Caco-2 (cell line): Measurements from ENCODE around the gene CDC42BPA. TPM values are rescaled to one million over a fixed set of nuclear protein-coding genes. Genes with fewer than 3 reads are reported as not detected.

Experiments
- BruUV-seq: library from RNA; stranded (reverse); fragments of 400-500 nt; replicated peaks from 2 replicates; lab custom pipeline; 2021; lab: Mats Ljungman, UMichigan
- CTCF ChIA-PET: fragments of 300-600 bp; sonication (Branson Sonifier 250); formaldehyde crosslinking; loops from one replicate; lab custom pipeline; 2022; ENCODE audit warnings: antibody characterized with exemption; lab: Charles Lee
- POLR2A ChIA-PET: fragments of 300-600 bp; sonication (Branson Sonifier 250); formaldehyde crosslinking; loops from one replicate; lab custom pipeline; 2022; ENCODE audit warnings: antibody characterized with exemption; lab: Charles Lee
- DNase-seq, 2 experiments: peaks; one replicate each; pipeline versions ENCODE4 v3.0.0 to v3.0.0-alpha.2; 2020 to 2022
- H3K27me3 ChIP-seq: replicated peaks from 2 replicates; pipeline ENCODE4 v1.6.0; 2011; ENCODE audit warnings: low read length; ENCODE audit not compliant: control insufficient read depth, insufficient read depth
- H3K36me3 ChIP-seq: 2 replicates; pipeline ENCODE4 v1.5.1; 2011; ENCODE audit warnings: low read length; ENCODE audit not compliant: control insufficient read depth, insufficient read depth
- H3K4me1 ChIP-seq: fragments of 250-450 bp; sonication (Bioruptor Pico); 2 replicates; pipeline ENCODE4 v1.5.1; 2020; ENCODE audit warnings: mild to moderate bottlenecking
- H3K4me3 ChIP-seq: 2 replicates; pipeline ENCODE4 v1.5.1; 2011; ENCODE audit warnings: low read depth, mild to moderate bottlenecking, control low read depth, low read length
- H3K9me3 ChIP-seq: fragments of 250-450 bp; sonication (Bioruptor Pico); 2 replicates; pipeline ENCODE4 v1.5.1; 2020; ENCODE audit warnings: mild to moderate bottlenecking, moderate library complexity
- H3K27ac Mint-ChIP-seq: one replicate; pipeline ENCODE4 v1.8.0; 2022; ENCODE audit warnings: mixed read lengths; ENCODE audit not compliant: unreplicated experiment
- H3K27me3 Mint-ChIP-seq: one replicate; pipeline ENCODE4 v1.8.0; 2022; ENCODE audit warnings: mixed read lengths; ENCODE audit not compliant: insufficient read depth, unreplicated experiment
- H3K36me3 Mint-ChIP-seq: one replicate; pipeline ENCODE4 v1.8.0; 2022; ENCODE audit warnings: mild to moderate bottlenecking, mixed read lengths; ENCODE audit not compliant: insufficient read depth, unreplicated experiment
- H3K4me1 Mint-ChIP-seq: one replicate; pipeline ENCODE4 v1.8.0; 2022; ENCODE audit warnings: low read depth, mixed read lengths; ENCODE audit not compliant: unreplicated experiment
- H3K4me3 Mint-ChIP-seq: one replicate; pipeline ENCODE4 v1.8.0; 2022; ENCODE audit warnings: mild to moderate bottlenecking, moderate library complexity, mixed read lengths; ENCODE audit not compliant: unreplicated experiment
- H3K9me3 Mint-ChIP-seq: one replicate; pipeline ENCODE4 v1.8.0; 2022; ENCODE audit warnings: mixed read lengths; ENCODE audit not compliant: unreplicated experiment
- CTCF ChIP-seq, 2 experiments: fragments of 200-600 bp in 1 of 2; IDR thresholded peaks; 1 replicate in 1 of 2; 2 replicates in 1 of 2; pipeline versions ENCODE4 v1.5.1 to v1.8.0; 2011 to 2022; ENCODE audit warnings: antibody characterized with exemption in 1 of 2, control low read depth in 1 of 2, inconsistent platforms in 1 of 2, low read depth in 1 of 2, low read length in 1 of 2, mild to moderate bottlenecking in 1 of 2, moderate library complexity in 1 of 2; ENCODE audit not compliant: insufficient read depth in 1 of 2, severe bottlenecking in 1 of 2, unreplicated experiment in 1 of 2
- intact Hi-C: fragments of 100-400 bp; cut with micrococcal nuclease; formaldehyde crosslinking; loops from one replicate; pipeline ENCODE4 v1.10.0; 2022; ENCODE audit not compliant: unreplicated experiment
- total RNA-seq: library from RNA; stranded (reverse); gene quantifications from 2 replicates; pipeline ENCODE4 v1.2.3, GENCODE V29; 2022

The CDC42BPA gene
- total RNA-seq, 1 experiment from 2014 or later = 38.3 TPM

- Mint-ChIP-seq H3K27me3 (no peaks in the 10 kb centered on the region), H3K4me3 (no peak overlapping the region), H3K9me3 (peaks cover 24% of the 10 kb centered on the region), H3K27ac (no peak overlapping the region), H3K36me3 (peaks cover 16% of the 10 kb centered on the region), H3K4me1 (peaks cover 9% of the 10 kb centered on the region)
- Histone ChIP-seq H3K9me3 (no peaks in the 10 kb centered on the region; the same call in 1 of the 2 replicates), H3K4me1 (no peaks in the 10 kb centered on the region), H3K36me3 (no peaks in the 10 kb centered on the region), H3K4me3 (no peak overlapping the region), H3K27me3 (no peaks in the 10 kb centered on the region)
- no peak for TF ChIP-seq CTCF (IDR thresholded peaks at IDR 0.05; ENCODE audit: insufficient read depth in 1 of 2, low read depth in 1 of 2, low read length in 1 of 2, severe bottlenecking in 1 of 2, unreplicated experiment in 1 of 2)
- POLR2A ChIA-PET = interaction anchor here (0.7 kb wide), 1 partner anchor 229 kb away, joined by 3 read pairs; no protein-coding TSS in a partner anchor
- peak in 1 of 2 experiments; percentile 71 for DNase-seq
- CTCF ChIA-PET = no interaction called here
- intact Hi-C loops = no loop called here
- no TSS peak for BruUV-seq
These were observed 44.7 kb downstream of the CDC42BPA start for GRCh38 chr1:227273557-227273956.

DNA sequence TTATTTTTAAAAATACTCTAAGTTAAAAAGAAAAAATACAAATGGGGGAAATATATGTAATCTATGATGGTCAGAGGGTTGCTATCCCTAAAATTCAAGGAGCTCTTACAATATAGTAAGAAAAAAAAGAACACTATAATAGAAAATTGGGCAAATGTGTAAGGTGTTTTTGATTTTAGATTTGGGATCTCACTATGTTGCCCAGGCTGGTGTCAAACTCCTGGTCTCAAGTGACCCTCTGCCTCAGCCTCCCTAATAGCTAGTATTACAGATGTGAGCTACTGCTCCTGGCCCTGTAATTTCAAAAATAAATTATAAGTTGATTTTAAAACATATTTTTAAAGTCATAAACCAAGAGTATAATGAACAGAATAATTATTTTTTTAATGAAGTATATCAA is 45.9 kb downstream of the CDC42BPA start:
- Mint-ChIP-seq H3K9me3 (peaks cover 24% of the 10 kb centered on the region), H3K4me3 (no peak overlapping the region), H3K4me1 (peaks cover 9% of the 10 kb centered on the region), H3K27me3 (no peaks in the 10 kb centered on the region), H3K36me3 (peaks cover 16% of the 10 kb centered on the region), H3K27ac (no peak overlapping the region)
- no peak for DNase-seq
- no peaks in the 10 kb centered on the region for H3K36me3 ChIP-seq
- ChIA-PET POLR2A (no interaction called here), CTCF (no interaction called here)
- intact Hi-C loops = no loop called here
- H3K4me3 ChIP-seq = no peak overlapping the region
- no peaks in the 10 kb centered on the region for H3K4me1 ChIP-seq
- no peak for TF ChIP-seq CTCF (IDR thresholded peaks at IDR 0.05; ENCODE audit: insufficient read depth in 1 of 2, low read depth in 1 of 2, low read length in 1 of 2, severe bottlenecking in 1 of 2, unreplicated experiment in 1 of 2)
- BruUV-seq = no TSS peak
- H3K27me3 ChIP-seq = no peaks in the 10 kb centered on the region
- no peaks in the 10 kb centered on the region; the same call in 1 of the 2 replicates for H3K9me3 ChIP-seq

DNA sequence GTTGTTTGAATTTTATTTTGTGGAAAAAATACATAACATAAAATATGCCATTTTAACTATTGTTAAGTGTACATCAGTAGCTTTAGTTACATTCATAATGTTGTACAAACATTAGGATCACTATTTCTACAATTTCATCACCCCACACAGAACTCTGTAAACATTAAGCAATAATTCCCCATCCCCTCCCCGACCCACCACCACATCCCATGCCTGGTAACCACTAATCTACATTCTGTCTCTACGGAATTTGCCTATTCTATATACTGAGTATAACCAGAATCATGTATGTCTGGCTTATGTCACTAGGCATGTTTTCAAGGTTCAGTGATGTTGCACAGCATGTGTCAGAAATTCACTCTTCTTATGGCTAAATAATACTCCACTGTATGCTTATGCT is 47.7 kb downstream of the CDC42BPA start:
- intact Hi-C loops = no loop called here
- no peak for DNase-seq
- no peak for TF ChIP-seq CTCF (IDR thresholded peaks at IDR 0.05; ENCODE audit: insufficient read depth in 1 of 2, low read depth in 1 of 2, low read length in 1 of 2, severe bottlenecking in 1 of 2, unreplicated experiment in 1 of 2)
- H3K9me3 Mint-ChIP-seq = peaks cover 23% of the 10 kb centered on the region
- Histone ChIP-seq H3K4me3 (no peak overlapping the region), H3K36me3 (no peaks in the 10 kb centered on the region), H3K27me3 (no peaks in the 10 kb centered on the region), H3K4me1 (no peaks in the 10 kb centered on the region), H3K9me3 (no peaks in the 10 kb centered on the region; the same call in 1 of the 2 replicates)
- no peak overlapping the region for H3K4me3 Mint-ChIP-seq
- BruUV-seq = no TSS peak
- H3K4me1 Mint-ChIP-seq = peaks cover 9% of the 10 kb centered on the region
- POLR2A ChIA-PET = no interaction called here
- H3K36me3 Mint-ChIP-seq = peaks cover 11% of the 10 kb centered on the region
- no peaks in the 10 kb centered on the region for H3K27me3 Mint-ChIP-seq
- H3K27ac Mint-ChIP-seq = no peak overlapping the region
- CTCF ChIA-PET = no interaction called here
